Psoas muscle (tissue), 8 donors: ENCODE measurements around the gene SLC4A8. TPM values are rescaled to one million over a fixed set of nuclear protein-coding genes. Genes with fewer than 3 reads are reported as not detected.

Experiments used
- ATAC-seq, 4 donors: fragments of 200-7000 bp; cut with Tn5 transposase; one replicate each; pipeline ENCODE4 v1.9.1; 2020; ENCODE audit warnings: moderate library complexity in 3 of 4, mild to moderate bottlenecking in 2 of 4
- DNase-seq, 2 donors: peaks; one replicate each; pipeline ENCODE4 v3.0.0-alpha.2; 2020
- H3K27ac ChIP-seq: fragments of 200-600 bp; one replicate; pipeline ENCODE4 v1.8.0; 2022
- H3K27me3 ChIP-seq, 3 donors: fragments of 200-600 bp in 1 of 3; one replicate each; pipeline versions ENCODE4 v1.6.1 to v1.8.0; 2013 to 2022; ENCODE audit warnings: low read length in 2 of 3, mild to moderate bottlenecking in 2 of 3, moderate library complexity in 1 of 3; ENCODE audit not compliant: insufficient read depth in 3 of 3
- H3K36me3 ChIP-seq, 2 donors: fragments of 200-600 bp in 1 of 2; one replicate each; pipeline versions ENCODE4 v1.6.1 to v1.8.0; 2013 to 2022; ENCODE audit warnings: low read depth in 1 of 2, mild to moderate bottlenecking in 1 of 2, moderate library complexity in 1 of 2; ENCODE audit not compliant: insufficient read depth in 1 of 2
- H3K4me1 ChIP-seq: fragments of 200-600 bp; one replicate; pipeline ENCODE4 v1.8.0; 2022
- H3K4me3 ChIP-seq: fragments of 200-600 bp; one replicate; pipeline ENCODE4 v1.8.0; 2022; ENCODE audit warnings: mild to moderate bottlenecking
- H3K9me3 ChIP-seq: fragments of 200-600 bp; one replicate; pipeline ENCODE4 v1.8.0; 2022
- WGBS, 3 donors: extraction: QIAGEN DNeasy Blood & Tissue Kit; methylation state at CpG; one replicate each; pipeline versions ENCODE4 v1.1.6 to v1.1.7; 2013; 5-methylcytosine and 5-hydroxymethylcytosine counted together
- intact Hi-C, 2 donors: fragments of 100-400 bp; cut with DNase I; formaldehyde crosslinking; loops; one replicate each; pipeline versions ENCODE4 v1.11.0 to v1.14.2; 2022
- polyA plus RNA-seq, 3 donors: library from polyadenylated mRNA; stranded (reverse); fragments of 200-250 nt; gene quantifications; one replicate each; pipeline ENCODE4 v1.2.3, GENCODE V29; 2013
- total RNA-seq, 4 donors: library from RNA; stranded (reverse); fragmentation: NEBNext Ultra II Directional in 2 of 4; extraction: Animal tissue kit (Norgen Biotek cat#: 25700) in 2 of 4; gene quantifications; one replicate each; pipeline versions ENCODE4 v1.2.1 to v1.2.4, GENCODE V29; 2021 to 2023
- TF ChIP-seq, protein P1 (sequence below): fragments of 200-600 bp; IDR thresholded peaks from one replicate; pipeline ENCODE4 v1.8.0; 2022; ENCODE audit warnings: antibody characterized with exemption
- donor health status: healthy with polysubstance abuse.
- donor health status: DM: no; HTN: no; CAD: no; lungs with moderate emphysema.
- donor health status: Bipolar disorder and iron deficiency.
- donor health status: healthy.
- donor health status: DM: yes; HTN: yes; CAD: no.
- donor health status: DM: no; HTN: no; CAD: no.
- donor health status: DM: no; HTN: no; CAD: no.
- donor health status: DM: yes; HTN: yes; CAD: no.

The SLC4A8 gene
- total and polyA plus RNA-seq, 7 donors = 0.02 to 0.91 (median 0.09) TPM; not detected in 1

GRCh38 chr12:51525518-51525917, 100.9 kb downstream of the SLC4A8 start:
- no peak for DNase-seq
- intact Hi-C loops = loop anchor here in 1 of 2 donors (5.0 kb wide), 1 partner anchor 292 kb away; no protein-coding TSS in a partner anchor
- TF ChIP-seq, protein P1, sequence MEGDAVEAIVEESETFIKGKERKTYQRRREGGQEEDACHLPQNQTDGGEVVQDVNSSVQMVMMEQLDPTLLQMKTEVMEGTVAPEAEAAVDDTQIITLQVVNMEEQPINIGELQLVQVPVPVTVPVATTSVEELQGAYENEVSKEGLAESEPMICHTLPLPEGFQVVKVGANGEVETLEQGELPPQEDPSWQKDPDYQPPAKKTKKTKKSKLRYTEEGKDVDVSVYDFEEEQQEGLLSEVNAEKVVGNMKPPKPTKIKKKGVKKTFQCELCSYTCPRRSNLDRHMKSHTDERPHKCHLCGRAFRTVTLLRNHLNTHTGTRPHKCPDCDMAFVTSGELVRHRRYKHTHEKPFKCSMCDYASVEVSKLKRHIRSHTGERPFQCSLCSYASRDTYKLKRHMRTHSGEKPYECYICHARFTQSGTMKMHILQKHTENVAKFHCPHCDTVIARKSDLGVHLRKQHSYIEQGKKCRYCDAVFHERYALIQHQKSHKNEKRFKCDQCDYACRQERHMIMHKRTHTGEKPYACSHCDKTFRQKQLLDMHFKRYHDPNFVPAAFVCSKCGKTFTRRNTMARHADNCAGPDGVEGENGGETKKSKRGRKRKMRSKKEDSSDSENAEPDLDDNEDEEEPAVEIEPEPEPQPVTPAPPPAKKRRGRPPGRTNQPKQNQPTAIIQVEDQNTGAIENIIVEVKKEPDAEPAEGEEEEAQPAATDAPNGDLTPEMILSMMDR = no peak
- WGBS, 3 donors = 93 to 95% (median 95%) methylated on average over 11 of the region's 11 CpGs
- H3K27me3 ChIP-seq = peaks cover 0 to 3% (median 2%) of the 10 kb centered on the region in 3 donors
- no peak for ATAC-seq
- no peak overlapping the region for H3K27ac ChIP-seq
- H3K9me3 ChIP-seq = no peaks in the 10 kb centered on the region
- H3K36me3 ChIP-seq = no peaks in the 10 kb centered on the region
- H3K4me1 ChIP-seq = no peaks in the 10 kb centered on the region
- no peak overlapping the region for H3K4me3 ChIP-seq

- H3K27ac ChIP-seq = no peak overlapping the region
- H3K9me3 ChIP-seq = no peaks in the 10 kb centered on the region
- H3K27me3 ChIP-seq = peaks cover 0 to 3% (median 2%) of the 10 kb centered on the region in 3 donors
- H3K36me3 ChIP-seq = no peaks in the 10 kb centered on the region
- TF ChIP-seq, protein P1 = no peak
- H3K4me1 ChIP-seq = no peaks in the 10 kb centered on the region
- ATAC-seq (no peak), DNase-seq (no peak)
- H3K4me3 ChIP-seq = no peak overlapping the region
- intact Hi-C loops = loop anchor here in 1 of 2 donors (5.0 kb wide), 1 partner anchor 289 kb away; no protein-coding TSS in a partner anchor
- WGBS, 3 donors = 76 to 82% (median 82%) methylated on average over 3 of the region's 3 CpGs
Measured at GRCh38 chr12:51527966-51528365, 103.3 kb downstream of the SLC4A8 start.

- H3K4me3 ChIP-seq = no peak overlapping the region
- TF ChIP-seq, protein P1 = no peak
- ATAC-seq = no peak
- no peaks in the 10 kb centered on the region for H3K4me1 ChIP-seq
- H3K36me3 ChIP-seq = no peaks in the 10 kb centered on the region
- WGBS, 3 donors = 75 to 77% (median 75%) methylated on average over 6 of the region's 6 CpGs
- H3K27ac ChIP-seq = no peak overlapping the region
- peaks cover 0 to 6% (median 2%) of the 10 kb centered on the region in 3 donors for H3K27me3 ChIP-seq
- no peak for DNase-seq
- no peaks in the 10 kb centered on the region for H3K9me3 ChIP-seq
- intact Hi-C loops = loop anchor here in 1 of 2 donors (5.0 kb wide), 1 partner anchor 288 kb away; no protein-coding TSS in a partner anchor
Measured at GRCh38 chr12:51528852-51529650, 104.4 kb downstream of the SLC4A8 start.

DNA sequence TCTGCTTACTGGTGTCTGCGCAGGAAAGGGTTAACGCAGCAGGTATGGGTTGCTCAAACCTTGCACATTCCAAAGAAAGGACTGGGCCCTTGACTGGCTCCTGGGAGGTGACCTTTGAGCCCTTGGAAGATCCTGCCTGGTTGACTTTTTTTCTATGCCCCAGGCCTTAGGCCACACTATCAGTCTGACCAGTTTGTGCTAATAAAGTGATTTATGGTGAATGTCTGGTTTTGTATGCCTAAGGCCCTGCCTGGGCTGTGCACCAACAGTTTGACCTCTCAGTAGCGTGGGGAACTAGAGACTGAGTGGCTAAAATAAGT, 105.0 kb downstream of the SLC4A8 start:
- H3K4me1 ChIP-seq = no peaks in the 10 kb centered on the region
- 72 to 81% (median 76%) methylated on average over 3 of the region's 3 CpGs for WGBS, 3 donors
- DNase-seq = no peak

More for the DNA sequence above, 105.0 kb downstream of the SLC4A8 start:
- H3K27me3 ChIP-seq = peaks cover 0 to 9% (median 2%) of the 10 kb centered on the region in 3 donors
- no peak for ATAC-seq
- no peak overlapping the region for H3K27ac ChIP-seq
- no peak overlapping the region for H3K4me3 ChIP-seq
- TF ChIP-seq, protein P1 = no peak
- no peaks in the 10 kb centered on the region for H3K9me3 ChIP-seq
- H3K36me3 ChIP-seq = no peaks in the 10 kb centered on the region
- intact Hi-C loops = loop anchor here in 1 of 2 donors (5.0 kb wide), 1 partner anchor 288 kb away; no protein-coding TSS in a partner anchor
